GM19455 (cell line): ENCODE measurements around the gene CNOT10.
"Not testable (repeated sequence)": the region's sequence is repeated elsewhere in the genome, so short reads cannot be mapped to it uniquely, and the experiment has no call there.

Experiments
- ATAC-seq: cut with Tn5 transposase; IDR thresholded peaks from one replicate; pipeline ENCODE4 v1.9.1; 2021; ENCODE audit not compliant: unreplicated experiment

Gene CNOT10

DNA sequence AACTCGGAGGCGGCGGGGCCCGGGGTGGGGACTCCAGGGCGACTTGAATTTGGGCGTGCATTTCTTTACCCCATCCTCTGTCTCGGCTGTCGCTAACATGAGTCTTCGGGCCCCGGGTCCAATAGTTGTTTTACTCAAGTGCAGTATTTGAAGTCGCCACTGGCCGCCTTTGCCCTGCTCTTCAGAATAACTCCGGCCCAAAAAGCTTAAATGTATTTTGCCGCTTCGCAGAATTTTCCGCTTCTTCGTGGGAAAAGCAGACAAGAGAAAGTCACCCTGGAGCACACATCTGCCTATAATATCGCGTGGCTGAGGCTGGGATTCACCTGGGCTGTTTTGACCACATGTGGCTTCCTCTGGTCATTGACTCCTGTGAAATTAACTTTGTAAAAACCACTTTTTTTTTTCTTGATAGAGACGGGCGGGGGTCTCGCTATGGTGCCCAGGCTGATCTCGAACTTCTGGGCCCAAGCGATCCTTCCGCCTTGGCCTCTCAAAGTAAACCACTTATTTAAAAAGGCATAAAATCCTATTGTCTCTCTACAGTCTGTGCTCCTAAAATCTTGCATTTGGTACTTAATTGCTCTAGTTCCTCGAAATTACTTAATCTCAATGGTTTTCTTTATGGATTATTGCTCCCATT is 676 bp downstream of the CNOT10 start:
- ATAC-seq, result peak; percentile 4

DNA sequence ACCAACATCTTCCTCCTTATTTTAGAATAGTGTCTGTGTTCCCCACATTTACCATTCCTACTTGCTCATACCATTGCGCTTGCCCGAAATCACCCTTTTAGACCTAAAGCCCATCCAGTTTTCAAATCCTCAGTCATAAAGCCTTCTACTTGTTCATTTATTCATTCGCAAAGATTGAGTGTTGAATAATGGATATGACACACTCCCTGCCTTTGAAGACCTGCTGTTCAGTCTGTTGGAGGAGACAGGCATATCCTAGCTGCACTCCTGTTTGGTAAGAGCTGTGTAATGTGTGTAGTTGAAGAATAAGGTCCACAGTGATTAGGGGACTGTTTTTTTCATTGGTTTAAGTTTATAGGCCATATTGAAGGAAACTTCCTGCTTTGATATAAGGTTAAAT is 1.7 kb downstream of the CNOT10 start:
- ATAC-seq, result no peak

DNA sequence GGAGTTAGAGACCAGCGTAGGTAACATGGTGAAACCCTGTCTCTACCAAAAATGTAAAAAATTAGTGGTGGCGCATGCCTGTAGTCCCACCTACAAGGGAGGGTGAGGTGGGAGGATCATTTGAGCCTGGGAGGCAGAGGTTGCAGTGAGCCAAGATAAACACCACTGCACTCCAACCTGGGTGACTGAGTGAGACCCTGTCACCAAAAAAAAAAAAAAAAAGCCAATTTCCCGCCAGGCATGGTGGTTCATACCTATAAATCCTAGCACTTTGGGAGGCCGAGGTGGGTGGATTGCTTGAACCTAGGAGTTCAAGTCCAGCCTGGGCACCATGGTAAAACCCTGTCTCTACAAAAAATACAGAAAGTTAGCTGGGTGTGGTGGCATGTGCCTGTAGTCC is 6.9 kb downstream of the CNOT10 start:
- ATAC-seq, result no peak

- no peak for ATAC-seq
Observed at GRCh38 chr3:32696523-32696922, 11.5 kb downstream of the CNOT10 start.

DNA sequence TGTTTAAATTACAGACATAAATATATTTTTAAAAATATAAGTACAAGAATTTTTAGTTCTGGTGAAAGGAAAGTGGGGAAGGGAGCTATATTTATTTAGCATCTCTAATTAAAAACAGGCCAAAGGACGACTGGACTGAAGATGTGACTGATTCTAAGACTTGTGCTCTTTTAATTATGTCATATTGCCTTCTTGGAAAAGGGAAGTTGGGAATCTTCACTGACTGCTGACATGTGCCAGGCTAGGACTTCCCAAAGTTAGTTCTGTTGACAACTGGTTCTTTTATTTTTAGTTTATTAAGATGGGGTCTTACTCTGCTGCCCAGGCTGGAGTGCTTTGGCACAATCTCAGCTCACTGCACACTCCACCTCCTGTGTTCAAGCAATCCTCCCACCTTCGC is 13.5 kb downstream of the CNOT10 start:
- ATAC-seq, result no peak

DNA sequence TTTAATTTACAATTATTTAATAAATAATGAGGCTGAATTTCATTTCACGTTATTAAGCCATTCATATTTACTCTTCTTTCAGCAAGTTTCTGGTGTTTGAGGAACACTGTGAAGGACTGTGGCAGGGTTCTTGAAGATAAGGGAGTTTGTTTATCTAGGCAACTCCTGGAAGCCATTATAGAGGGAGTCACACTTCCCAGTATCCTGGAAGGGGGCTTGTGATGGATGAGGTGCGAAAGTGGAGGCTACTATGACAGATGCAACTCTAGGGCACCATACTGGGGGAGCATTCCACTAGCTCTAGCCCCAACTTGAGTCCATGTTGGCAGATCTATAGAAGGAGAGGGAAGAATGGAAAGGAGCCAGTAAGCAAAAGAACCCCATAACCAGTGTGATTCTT is 14.4 kb downstream of the CNOT10 start:
- no peak for ATAC-seq

- ATAC-seq, result no peak
Observed at GRCh38 chr3:32700244-32700643, 15.3 kb downstream of the CNOT10 start.

- ATAC-seq, result no peak
Observed at GRCh38 chr3:32703491-32703972, 18.5 kb downstream of the CNOT10 start.

DNA sequence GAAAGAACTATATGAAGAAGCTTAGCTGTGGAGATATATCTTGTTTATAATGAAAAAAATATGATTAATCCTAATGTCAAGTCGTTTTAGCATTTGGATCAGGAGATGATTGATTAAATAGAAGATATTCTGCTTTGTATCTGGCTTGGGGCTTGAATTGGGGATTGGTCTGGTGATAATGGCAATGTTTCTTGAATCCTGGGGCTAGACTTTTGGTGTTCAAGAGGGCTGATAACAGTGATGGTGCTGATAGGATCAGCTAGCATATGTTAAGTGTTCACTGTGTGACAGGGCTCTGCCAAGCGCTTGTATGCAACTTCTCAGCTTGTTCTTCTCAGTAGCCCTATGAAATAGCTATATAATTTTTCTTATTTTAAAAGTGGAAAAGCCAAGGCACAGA is 20.2 kb downstream of the CNOT10 start:
- ATAC-seq, result no peak

DNA sequence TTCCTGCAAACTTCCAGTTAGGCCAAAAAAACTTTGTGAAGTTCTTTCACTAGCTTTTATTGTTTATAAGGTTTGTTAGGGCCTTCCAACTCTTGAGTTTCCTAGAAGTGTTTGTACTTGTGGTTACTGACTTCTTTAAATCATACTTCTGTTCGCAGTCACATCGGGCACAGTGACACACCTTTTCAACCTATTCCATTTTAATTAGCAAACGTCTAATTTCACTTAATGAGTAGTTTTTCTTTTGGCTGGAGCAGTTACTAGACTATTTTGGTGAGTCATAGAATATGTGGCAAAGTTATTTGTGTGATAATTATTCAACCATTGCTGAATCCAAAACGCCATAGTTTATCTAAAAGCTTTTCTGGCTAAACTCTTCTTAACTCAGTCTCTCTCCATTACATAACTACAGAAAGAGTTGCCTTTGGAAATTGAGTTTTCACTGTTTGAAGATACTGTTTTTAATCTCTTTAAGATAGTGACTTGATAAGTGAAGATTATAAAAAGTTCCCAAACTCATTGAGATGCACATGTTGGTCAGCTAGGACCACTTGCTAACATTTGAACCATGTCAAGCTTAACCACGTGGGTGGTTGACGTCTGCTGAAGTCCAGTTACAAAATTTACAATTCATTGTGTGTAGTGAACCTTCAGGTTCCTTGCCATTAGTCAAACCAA is 21.5 kb downstream of the CNOT10 start:
- no peak for ATAC-seq

GRCh38 chr3:32707026-32707370 is 22.0 kb downstream of the CNOT10 start:
- no peak for ATAC-seq

DNA sequence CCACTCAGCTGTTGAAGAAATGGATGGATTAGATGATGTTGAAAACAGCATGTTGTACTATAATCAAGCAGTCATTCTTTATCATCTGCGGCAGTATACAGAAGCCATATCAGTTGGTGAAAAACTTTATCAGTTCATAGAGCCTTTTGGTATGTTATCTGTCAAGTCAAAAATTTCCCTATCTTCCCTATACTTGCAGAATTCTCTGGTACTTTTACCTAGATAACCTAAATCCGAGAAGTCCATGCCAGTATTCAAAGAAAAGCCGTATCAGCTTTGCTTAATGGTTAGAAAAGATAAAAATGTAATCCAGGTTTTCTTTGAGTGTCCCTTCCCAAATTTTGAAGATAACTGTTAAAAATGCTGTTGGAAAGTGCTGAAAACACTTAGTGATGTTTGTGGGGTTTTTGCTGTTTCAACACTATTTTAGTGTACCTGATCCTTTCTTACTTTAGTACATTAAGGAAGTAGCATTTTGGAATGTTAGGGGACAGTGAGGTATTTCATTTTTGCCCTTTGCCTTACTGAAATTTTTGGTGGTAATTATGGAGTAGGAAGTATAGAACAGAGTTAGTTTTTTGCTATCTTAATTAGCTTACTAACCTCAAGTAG is 23.8 kb downstream of the CNOT10 start:
- no peak for ATAC-seq

DNA sequence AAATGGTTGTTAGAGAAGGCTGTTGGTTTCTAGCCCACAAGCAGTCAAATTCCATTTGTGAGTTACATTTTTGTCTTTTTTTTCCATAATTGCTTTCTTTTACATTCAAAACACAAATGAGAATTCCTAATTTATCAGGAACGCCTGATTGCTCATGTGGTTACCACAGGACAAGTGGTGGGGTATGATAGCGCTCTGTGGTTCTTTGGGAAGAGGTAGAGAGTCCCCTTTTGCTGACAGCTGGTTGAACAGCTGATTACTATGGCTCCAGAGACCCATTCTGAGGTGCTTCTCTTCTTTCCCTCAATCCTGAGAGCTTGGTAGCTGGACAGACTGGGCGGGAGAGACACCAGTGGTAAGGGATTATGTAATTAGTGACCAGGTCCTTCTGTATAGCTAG is 24.4 kb downstream of the CNOT10 start:
- ATAC-seq, result no peak

- no peak for ATAC-seq
Observed at GRCh38 chr3:32712506-32713055, 27.6 kb downstream of the CNOT10 start.

DNA sequence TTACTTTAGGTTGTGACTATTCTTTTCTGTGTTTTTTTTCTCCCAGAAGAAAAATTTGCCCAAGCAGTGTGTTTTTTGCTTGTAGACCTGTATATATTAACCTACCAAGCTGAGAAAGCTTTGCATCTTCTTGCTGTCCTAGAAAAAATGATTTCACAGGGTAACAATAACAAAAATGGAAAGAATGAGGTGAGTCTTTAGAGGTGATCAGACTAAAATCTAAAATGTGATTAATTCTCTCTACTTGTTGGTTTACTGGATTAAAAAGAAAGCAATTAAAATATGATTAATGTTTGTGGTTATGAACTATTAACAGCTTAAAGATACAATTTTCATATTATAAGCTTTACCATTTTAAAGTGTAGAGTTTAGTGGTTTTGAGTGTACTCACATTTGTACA is 28.2 kb downstream of the CNOT10 start:
- no peak for ATAC-seq

DNA sequence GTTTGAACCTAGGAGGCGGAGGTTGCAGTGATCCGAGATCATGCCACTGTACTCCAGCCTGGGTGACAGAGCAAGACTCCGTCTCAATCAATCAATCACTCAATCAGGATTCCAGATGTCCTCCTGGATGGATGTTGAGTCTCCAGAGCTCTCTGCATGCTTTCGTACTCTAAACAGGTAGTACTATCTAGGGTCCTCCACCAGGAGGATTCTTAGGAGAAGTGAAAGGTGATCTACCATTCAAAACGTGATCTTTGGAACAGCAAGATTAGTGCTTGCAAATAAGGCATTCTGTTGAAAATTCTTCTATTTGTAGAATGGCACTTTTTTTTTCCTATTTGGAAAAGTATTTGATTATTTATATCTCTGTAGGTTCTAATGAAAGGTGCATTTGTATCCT is 34.3 kb downstream of the CNOT10 start:
- ATAC-seq, result no peak

- no peak for ATAC-seq
Observed at GRCh38 chr3:32719931-32720330, 34.9 kb downstream of the CNOT10 start.

GRCh38 chr3:32725721-32726120 is 40.7 kb downstream of the CNOT10 start:
- no peak for ATAC-seq

DNA sequence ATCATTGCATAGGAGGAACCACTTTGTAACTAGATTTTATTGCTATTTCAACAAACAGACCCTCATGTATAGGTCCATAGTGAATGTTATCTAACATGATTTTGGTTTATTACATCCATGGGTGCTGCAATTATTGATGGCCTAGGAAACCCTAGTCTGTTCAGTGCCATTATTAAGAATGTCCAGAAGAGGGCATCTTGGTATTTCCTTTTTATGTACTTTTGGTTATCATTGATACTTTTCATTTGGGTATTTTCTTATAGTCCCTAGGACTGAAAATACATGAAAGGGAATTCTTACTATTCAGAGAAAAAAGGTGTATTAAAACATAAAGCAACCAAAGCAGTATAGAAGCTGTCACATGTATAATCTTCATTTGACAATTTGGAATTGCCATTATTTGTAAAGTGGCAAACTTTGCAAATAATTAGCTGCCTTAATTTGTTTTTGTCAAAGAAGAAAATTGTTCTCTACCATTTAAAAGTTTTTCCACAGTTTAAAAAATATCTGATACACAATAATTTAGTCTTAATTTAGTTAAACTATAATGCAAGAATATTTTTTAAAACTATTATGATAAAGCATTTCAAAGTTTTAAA is 48.7 kb downstream of the CNOT10 start:
- ATAC-seq, result no peak

DNA sequence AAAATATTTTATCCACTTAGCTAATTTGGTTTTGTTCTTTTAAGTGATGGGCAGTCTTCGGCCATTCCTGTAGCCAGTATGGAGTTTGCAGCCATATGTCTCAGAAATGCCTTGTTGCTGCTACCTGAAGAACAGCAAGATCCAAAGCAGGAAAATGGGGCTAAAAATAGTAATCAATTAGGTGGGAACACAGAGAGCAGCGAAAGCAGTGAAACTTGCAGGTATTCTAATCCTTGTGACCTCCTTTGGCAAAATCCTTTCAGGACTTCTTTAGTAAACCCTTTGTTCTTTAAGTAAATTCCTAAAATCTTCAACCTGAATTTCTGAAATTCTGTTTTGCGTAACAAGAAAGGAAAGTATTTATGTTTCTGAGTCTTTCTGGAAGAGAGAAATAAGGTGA is 49.8 kb downstream of the CNOT10 start:
- no peak for ATAC-seq

GRCh38 chr3:32743470-32743869 is 58.5 kb downstream of the CNOT10 start:
- not testable (repeated sequence) for ATAC-seq

DNA sequence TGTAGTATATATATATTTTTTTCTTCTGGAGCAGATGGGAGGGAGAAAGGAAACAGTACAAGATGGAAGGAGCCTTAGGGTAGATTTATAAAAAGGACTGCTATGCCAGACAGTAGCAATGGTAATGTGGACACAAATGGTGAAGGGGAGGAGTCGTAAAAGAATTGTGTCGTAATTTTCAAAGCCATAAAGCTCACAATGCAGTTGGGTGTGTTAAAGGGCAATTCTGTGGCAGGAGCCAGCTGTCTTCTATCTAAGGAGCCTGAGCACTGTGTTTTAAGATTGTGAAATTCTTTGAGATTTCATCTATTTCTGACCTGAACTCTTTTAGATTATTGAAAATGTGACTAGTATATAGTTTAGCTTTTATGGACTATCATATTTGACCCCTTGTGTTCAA is 58.9 kb downstream of the CNOT10 start:
- ATAC-seq, result no peak
